Activated T-cell treated with anti-CD3 and anti-CD28 coated beads for 1 hour (primary cell): ENCODE results near the gene SGCD.

Experiments
- DNase-seq: peaks from one replicate; pipeline ENCODE4 v3.0.0-alpha.2; 2020; ENCODE audit warnings: low read depth

Gene SGCD

GRCh38 chr5:156778139-156778706, 451.3 kb downstream of the SGCD start:
- DNase-seq: no peak

DNA sequence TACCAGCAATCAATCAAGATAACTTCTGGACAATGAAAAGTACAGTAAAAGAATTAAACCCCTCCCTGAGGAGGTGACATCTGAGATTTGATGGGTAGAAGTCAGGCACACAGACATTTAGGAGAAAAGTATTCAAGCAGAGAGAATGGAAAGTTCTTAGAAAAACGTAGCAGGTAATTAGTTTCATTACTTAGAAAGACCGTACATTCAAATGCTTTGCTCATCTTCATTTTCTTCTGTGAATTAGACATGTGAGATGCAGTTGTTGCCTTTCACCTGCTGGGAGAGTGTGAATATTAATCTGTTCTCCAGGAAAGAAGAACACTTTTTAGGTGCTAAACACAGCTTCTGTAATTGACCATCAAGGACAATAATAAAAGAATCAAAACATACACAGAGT, 451.8 kb downstream of the SGCD start:
- no peak for DNase-seq

DNA sequence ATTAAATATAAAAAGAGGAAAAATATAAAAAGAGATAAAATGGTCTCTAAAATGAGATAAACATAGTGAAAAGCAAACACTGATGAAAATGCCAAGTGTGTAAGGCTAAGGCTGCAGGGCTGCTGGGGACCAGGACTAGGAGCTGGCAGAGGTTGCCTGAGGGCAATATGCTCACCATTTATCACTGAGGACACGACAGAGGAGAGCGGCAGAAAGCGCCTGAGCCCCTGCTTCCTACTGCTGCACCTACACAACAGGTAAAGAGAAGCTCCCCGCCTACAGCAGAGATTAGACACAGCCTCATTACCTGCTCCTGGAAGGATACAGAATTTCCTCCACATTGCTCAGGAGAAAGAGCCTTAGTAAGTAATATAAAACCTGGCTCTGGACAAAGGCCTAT, 452.5 kb downstream of the SGCD start:
- DNase-seq: no peak

GRCh38 chr5:156783092-156783491, 456.1 kb downstream of the SGCD start:
- DNase-seq: no peak

DNA sequence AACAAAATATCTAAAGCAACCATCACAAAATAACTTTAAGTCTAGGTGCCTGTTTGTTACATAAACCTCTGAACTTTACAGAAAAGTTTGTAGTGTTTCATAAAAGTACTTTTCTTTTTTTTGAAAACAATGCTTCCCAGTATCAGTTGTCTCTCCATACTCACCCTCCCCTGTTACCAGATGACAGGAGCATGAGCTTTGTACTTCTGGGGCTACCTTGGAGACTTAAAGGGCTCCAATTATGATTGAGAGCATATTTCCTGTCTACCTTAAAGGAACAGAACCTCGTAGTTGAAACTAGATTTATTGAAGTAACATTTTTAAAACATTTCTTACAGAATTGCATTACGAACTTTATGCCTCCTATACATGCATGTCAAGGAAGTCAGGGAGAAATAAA, 467.7 kb downstream of the SGCD start:
- no peak for DNase-seq

GRCh38 chr5:156798201-156798600, 471.2 kb downstream of the SGCD start:
- no peak for DNase-seq

DNA sequence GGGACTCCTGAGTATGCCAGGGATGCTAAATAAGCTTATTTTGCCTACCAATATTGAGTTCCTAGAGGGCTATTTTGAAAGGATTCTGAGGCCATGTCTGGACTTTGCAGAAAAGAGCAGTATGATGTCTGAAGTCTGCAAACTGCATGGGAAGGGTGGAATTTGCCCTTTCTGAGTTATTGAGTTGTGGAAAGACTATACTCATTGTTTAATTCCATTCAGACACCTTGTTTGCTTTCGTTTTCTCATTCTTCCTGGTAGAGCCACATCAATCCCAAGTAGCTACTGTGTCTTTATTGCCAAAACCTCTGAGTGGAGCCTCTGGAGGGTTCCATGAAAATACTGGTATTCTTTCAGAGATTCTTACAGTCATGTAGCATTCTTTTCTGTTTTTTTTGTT, 472.2 kb downstream of the SGCD start:
- no peak for DNase-seq

GRCh38 chr5:156800929-156801328, 474.0 kb downstream of the SGCD start:
- no peak for DNase-seq

DNA sequence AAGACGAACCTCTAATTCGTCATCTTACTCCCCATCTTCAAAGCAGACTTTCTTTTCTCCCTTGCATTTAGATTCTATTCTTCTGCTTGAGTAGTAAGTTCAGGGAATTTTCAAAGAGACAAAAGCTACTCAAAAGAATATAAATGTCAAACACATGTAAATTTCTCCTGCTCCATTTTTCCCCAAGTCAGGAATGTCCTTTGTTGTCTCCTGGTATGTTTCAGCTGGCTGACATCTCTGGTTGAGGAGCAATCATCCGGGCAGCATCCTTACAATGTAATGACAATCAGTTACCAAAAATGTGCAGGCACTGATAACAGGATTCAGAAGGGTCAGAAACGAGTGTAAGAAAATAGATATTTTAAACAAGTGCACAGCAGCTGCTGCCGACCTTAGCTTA, 475.5 kb downstream of the SGCD start:
- DNase-seq: no peak

DNA sequence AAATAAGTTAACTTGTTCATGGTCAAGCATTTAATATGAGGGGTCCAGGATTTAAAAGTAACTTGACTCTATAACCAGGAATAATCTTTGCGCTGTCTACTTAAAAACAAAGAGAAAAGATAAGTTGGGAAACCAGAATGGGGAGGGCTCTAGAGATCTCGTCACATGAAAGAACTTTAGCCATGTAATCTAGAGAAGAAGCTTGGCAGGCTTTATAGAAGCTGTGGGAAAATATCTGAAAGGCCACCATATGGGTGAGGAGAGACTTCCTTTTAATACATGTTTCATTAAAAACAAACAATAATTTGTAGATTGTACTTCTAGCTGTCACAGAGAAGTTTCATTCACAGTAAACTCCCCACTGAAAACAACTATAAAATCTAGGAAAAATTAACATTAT, 476.4 kb downstream of the SGCD start:
- no peak for DNase-seq

DNA sequence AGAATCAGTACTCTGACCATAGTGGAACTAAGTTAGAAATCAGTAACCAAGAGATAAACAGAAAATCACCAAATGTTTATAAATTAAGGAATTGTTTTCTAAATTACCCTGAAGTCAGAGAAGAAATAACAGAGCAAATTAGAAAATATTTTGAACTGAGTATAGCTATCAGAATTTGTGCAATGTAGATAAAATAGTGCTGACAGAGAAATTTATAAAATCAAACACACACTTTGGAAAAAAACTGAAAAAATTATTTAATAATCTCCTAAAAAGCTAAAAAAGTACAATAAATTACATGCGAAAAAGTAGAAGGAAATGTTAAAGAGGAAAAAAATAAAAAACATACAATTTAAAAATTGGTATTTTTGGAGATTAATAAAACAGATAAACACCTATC, 486.0 kb downstream of the SGCD start:
- no peak for DNase-seq

DNA sequence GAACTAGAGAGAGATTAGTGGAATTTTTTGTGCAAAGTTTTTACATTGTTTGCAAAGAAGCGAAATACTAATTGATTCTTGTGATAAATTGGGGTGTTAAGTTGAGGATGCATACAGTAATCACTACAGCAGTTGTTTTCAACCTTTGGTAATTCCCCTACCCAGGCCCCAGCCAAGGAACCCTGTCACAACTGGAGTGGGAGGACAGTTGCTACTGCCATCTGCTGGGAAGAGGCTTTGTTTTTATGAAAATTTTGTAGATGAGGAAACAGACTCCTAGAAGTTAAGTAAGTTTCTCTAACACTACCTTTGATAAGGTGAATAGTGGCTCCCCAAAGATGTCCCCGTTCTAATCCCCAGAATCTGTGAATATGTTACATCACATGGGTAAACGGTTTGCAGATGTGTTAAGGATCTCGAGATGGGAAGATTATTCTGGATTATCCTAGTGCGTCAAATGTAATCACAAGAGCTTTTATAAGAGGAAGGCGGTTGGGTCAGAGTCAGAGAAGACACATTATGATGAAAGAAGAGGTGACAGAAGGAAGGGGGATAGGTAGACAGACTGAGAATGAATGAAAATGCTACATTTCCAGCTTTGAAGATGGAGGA, 489.1 kb downstream of the SGCD start:
- DNase-seq: no peak
